ENCODE data around the gene CD151. TPM values are rescaled to one million over a fixed set of nuclear protein-coding genes. Genes with fewer than 3 reads are reported as not detected.

The CD151 gene
- total RNA-seq = 100 to 1,000 TPM; 102 to 277 (median 237) TPM

DNA sequence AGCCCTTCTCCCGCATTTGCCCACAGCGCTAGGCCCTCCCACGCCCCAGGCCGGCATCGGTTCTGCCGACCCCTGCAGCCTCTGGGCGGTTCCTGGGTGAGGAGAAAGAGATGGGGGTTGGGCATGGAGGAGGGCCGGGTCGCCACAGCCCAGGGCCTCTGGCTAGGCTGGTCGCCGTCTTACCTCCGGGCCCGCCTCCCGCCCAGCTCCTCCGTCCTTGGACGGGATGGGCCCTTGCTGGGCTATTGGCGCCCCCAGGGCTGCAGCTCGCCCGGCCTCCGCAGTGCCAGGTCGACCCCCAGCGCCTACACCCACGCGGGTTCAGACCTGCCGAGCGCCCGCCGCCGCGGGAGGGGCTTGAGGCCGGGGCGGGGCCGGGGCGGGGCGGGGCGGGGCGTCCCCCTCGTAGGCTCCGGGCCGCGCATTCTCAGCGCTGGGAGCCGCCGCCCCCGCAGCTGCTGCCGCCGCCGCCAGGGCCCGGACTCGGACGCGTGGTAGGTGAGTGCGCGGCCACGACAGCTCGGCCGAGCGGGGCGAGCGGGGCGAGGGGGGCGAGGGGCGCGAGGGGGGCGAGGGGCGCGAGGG is at the start of gene CD151:
Gene CD151, plus strand, starts transcription at position 424 of the 585 bp plus-strand sequence. CDS start 3,118 bp downstream, outside the sequence.
- Histone ChIP-seq H3K9me3 (no peaks in the 10 kb centered on the region), H3K27me3 (peaks cover 0 to 16% of the 10 kb centered on the region in 2 donors), H3K4me3 (peak within 1 kb of the TSS; percentile 54 to 90 (median 64)), H3K27ac (peak within 1 kb of the TSS; percentile 74 to 99 (median 93)), H3K36me3 (peaks cover 0 to 14% (median 0%) of the 10 kb centered on the region in 3 donors), H3K4me1 (peaks cover 16 to 75% (median 36%) of the 10 kb centered on the region in 4 donors)
- no peak for TF ChIP-seq POLR2A (IDR thresholded peaks at IDR 0.05)
- TF ChIP-seq, protein P1, sequence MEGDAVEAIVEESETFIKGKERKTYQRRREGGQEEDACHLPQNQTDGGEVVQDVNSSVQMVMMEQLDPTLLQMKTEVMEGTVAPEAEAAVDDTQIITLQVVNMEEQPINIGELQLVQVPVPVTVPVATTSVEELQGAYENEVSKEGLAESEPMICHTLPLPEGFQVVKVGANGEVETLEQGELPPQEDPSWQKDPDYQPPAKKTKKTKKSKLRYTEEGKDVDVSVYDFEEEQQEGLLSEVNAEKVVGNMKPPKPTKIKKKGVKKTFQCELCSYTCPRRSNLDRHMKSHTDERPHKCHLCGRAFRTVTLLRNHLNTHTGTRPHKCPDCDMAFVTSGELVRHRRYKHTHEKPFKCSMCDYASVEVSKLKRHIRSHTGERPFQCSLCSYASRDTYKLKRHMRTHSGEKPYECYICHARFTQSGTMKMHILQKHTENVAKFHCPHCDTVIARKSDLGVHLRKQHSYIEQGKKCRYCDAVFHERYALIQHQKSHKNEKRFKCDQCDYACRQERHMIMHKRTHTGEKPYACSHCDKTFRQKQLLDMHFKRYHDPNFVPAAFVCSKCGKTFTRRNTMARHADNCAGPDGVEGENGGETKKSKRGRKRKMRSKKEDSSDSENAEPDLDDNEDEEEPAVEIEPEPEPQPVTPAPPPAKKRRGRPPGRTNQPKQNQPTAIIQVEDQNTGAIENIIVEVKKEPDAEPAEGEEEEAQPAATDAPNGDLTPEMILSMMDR (IDR thresholded peaks at IDR 0.05) = peak in 1 of 6 experiments; percentile 16
- DNase-seq = peak in 2 of 3 donors; percentile 49 to 82

DNA sequence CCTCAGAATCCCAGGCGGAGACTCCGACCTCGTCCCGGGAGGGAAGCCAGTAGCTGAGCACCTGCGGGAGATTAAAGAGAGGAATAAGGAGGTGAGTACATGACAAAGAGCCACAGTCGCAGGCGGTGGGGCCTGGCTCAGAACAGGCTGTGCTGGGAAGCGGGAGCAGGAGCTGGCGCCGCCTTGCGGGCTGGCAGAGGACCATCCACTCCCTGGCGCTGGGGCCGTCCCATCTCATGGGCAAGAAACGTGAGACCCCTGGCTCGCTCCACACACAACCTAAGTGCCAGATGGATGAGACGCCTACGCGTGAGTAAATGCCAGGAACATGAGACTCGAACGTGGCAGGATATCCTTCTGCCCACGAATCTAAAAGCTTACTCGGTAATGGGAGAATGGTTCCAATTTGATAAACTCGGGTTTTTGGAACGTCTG is 49.2 kb upstream of the CD151 start:
- Histone ChIP-seq H3K27ac (peak overlapping the region in 1 of 4 donors; percentile 14), H3K27me3 (no peaks in the 10 kb centered on the region), H3K36me3 (peaks cover 0 to 12% (median 0%) of the 10 kb centered on the region in 3 donors), H3K4me1 (peaks cover 0 to 30% (median 0%) of the 10 kb centered on the region in 4 donors), H3K4me3 (no peak overlapping the region), H3K9me3 (no peaks in the 10 kb centered on the region)
- peak in 2 of 3 donors; percentile 86 to 87 for DNase-seq
- peak in 1 of 2 donors; percentile 48 for TF ChIP-seq POLR2A (IDR thresholded peaks at IDR 0.05)
- TF ChIP-seq, protein P1 (IDR thresholded peaks at IDR 0.05) = peak in 5 of 6 experiments; percentile 17 to 84 (median 70)

DNA sequence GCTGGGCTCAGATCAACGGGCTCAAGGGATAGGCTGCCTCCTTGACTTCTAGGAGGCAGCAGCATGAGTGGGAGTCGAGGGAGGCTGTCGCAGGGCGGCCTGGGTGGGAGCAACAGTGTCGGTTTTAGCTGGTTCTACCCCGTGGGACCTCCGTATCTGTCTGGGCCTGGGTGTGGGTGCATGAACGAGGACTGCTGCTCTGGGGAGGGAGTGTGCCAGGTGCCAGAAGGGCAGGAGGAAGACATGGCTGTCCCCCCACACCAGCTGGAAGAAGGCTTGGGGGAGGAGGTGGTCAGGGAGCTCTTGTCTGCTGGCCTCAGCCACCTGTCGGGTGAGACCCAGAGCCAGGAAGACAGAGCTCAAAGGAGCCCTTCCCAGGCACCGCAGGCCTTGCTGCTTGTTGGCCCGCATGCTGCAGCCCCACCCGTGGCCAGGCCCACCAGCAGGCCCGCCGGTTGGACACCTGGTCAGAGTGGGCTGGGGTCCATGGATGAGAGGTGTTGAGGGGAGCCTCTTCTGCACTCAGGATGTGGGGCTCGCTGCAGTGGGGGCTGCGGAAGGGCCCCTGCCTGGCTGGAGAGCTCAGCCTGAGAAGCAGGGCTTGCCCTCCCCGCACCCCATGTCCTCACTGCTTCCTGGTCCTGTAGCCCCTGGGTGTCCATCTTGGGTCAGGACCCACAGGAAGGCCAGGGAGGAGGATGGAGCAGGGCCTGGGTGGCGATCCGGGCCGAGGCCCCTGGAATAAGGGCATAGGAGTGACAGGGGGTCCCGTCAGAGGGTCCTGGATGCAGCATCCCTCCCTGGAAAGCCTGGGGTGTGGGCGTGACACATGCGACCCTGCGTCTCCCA is 46.3 kb upstream of the CD151 start:
- H3K27me3 ChIP-seq = peaks cover 0 to 8% of the 10 kb centered on the region in 2 donors
- no peak overlapping the region for H3K4me3 ChIP-seq
- peaks cover 0 to 24% (median 4%) of the 10 kb centered on the region in 4 donors for H3K4me1 ChIP-seq
- no peaks in the 10 kb centered on the region for H3K9me3 ChIP-seq
- no peak for DNase-seq
- peaks cover 0 to 7% (median 0%) of the 10 kb centered on the region in 3 donors for H3K36me3 ChIP-seq
- H3K27ac ChIP-seq = no peak overlapping the region
- no peak for TF ChIP-seq POLR2A (IDR thresholded peaks at IDR 0.05)
- TF ChIP-seq, protein P1 (IDR thresholded peaks at IDR 0.05) = no peak

DNA sequence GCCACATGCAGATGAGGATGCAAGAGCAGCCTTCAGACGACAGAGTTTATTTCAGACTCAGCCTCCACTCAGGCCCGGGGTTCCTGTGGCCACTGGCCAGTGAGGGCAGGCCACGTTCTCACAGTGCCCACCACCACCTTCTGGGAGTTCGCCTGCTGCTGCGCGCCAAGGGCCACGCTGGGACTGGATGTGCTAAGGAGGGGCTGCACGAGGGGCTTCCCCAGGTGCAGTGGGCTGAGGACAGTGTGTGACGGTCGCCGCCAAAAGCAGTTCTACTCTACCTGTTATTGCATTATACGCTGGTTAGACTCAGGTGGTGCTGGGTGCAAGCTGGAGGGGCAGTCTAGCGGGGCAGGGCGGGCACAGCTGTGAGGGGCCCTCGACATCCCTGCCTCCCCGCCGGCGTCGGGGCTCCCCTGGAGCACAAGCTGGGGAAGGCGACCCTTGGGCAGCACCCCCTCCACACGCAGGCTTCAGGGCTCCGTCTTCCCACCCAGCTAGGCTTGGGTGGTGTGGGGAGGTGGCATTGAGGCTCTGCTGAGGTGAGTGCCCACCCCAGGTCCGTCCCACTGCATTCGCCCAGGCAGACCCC is 45.6 kb upstream of the CD151 start:
- TF ChIP-seq, protein P1 (IDR thresholded peaks at IDR 0.05) = no peak
- TF ChIP-seq POLR2A (IDR thresholded peaks at IDR 0.05) = no peak
- Histone ChIP-seq H3K4me1 (peaks cover 0 to 24% (median 4%) of the 10 kb centered on the region in 4 donors), H3K4me3 (no peak overlapping the region), H3K9me3 (no peaks in the 10 kb centered on the region), H3K36me3 (peaks cover 0 to 14% (median 0%) of the 10 kb centered on the region in 3 donors), H3K27ac (no peak overlapping the region), H3K27me3 (peaks cover 0 to 8% of the 10 kb centered on the region in 2 donors)
- DNase-seq = no peak

DNA sequence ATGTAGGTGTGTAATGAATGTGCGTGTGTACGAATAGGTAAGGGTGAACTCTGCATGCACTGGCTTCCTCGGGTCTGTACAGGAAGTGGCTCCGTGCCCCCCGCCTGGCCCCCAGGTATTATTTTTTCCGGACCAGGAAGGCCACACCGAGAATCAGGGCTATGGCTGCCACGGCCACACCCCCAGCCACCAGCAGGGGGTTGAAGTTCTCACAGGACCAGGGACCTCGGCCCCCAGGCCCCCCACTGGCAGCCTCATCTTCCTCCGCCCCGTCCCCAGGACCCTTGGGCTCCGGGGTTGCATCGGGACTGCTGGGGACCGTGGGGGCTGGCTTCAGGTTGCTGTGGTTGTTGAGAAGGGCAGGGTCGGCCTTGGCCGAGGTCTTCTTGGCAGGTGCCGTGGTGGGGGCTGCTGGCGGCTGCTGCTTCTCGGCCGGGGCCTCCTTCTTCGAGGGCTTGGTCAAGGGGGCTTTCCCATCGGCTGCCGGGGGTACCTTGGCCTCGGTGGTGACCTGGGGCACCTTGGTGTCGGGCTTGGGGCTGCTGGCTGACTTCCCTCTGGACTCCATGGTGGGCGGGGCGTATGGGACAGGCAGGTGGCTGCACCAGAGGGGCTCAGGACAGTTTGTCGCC is 44.6 kb upstream of the CD151 start:
- peaks cover 0 to 16% (median 4%) of the 10 kb centered on the region in 4 donors for H3K4me1 ChIP-seq
- H3K9me3 ChIP-seq = no peaks in the 10 kb centered on the region
- H3K4me3 ChIP-seq = no peak overlapping the region
- H3K27me3 ChIP-seq = peaks cover 0 to 8% of the 10 kb centered on the region in 2 donors
- DNase-seq = no peak
- H3K36me3 ChIP-seq = peaks cover 0 to 22% (median 0%) of the 10 kb centered on the region in 3 donors
- no peak for TF ChIP-seq POLR2A (IDR thresholded peaks at IDR 0.05)
- TF ChIP-seq, protein P1 (IDR thresholded peaks at IDR 0.05) = peak in 1 of 6 experiments; percentile 19
- no peak overlapping the region for H3K27ac ChIP-seq
